ENCODE measurements around the gene VWA5B1. TPM values are rescaled to one million over a fixed set of nuclear protein-coding genes. Genes with fewer than 3 reads are reported as not detected.

Gene VWA5B1
- total and polyA plus RNA-seq, 2 donors (not counting 3 experiments of a cell fraction or from before 2014, with no cell fraction given) = not detected

- H3K4me3 ChIP-seq (replicated peaks in 1 of 3; ENCODE audit: insufficient read depth in 1 of 3, low read depth in 1 of 3, low read length in 3 of 3) = no peak overlapping the region
- FAIRE-seq = no peak
- H3K9me1 ChIP-seq (replicated peaks; ENCODE audit: control insufficient read depth, extremely low read depth, insufficient read depth, low read length) = no peaks in the 10 kb centered on the region
- H4K20me1 ChIP-seq (replicated peaks; ENCODE audit: control insufficient read depth, extremely low read depth, insufficient read depth, low read length) = peaks cover 3% of the 10 kb centered on the region
- no peaks in the 10 kb centered on the region for H3K9me3 ChIP-seq (replicated peaks; ENCODE audit: control insufficient read depth, insufficient read depth, low read length)
- H3K27me3 ChIP-seq (ENCODE audit: control insufficient read depth in 2 of 2, insufficient read depth in 2 of 2, low read length in 2 of 2) = peaks cover 12 to 14% of the 10 kb centered on the region in 2 experiments
- no peak overlapping the region for H3K9ac ChIP-seq (replicated peaks; ENCODE audit: extremely low read depth, insufficient read depth, low read length)
- BruUV-seq (replicated peaks) = no TSS peak
- no peak for DNase-seq (ENCODE audit: low read depth, low spot score)
- H3K27ac ChIP-seq (ENCODE audit: insufficient read depth, low read depth, low read length) = no peak overlapping the region
- H3K79me2 ChIP-seq (ENCODE audit: control insufficient read depth, insufficient read depth, low read length) = no peaks in the 10 kb centered on the region
- intact Hi-C loops (cut with micrococcal nuclease) = loop anchor here (10.0 kb wide), 1 partner anchor 457 kb away; no protein-coding TSS in a partner anchor
- dilution Hi-C loops (cut with MboI; ENCODE audit: extremely low pct_ligation_motif_present, low sequenced_read_pairs) = no loop called here
- ChIA-PET POLR2A (no interaction called here), CTCF (interaction anchor here (1.9 kb wide), 1 partner anchor 10 kb away, joined by 10 read pairs; no protein-coding TSS in a partner anchor)
- no peaks in the 10 kb centered on the region for H3K4me1 ChIP-seq (ENCODE audit: control insufficient read depth, extremely low read depth, insufficient read depth, low read length)
- no peak overlapping the region for H3K4me2 ChIP-seq (ENCODE audit: insufficient read depth, low read length)
- no peak overlapping the region for H2AFZ ChIP-seq (ENCODE audit: low read depth, low read length)
- H3K36me3 ChIP-seq (ENCODE audit: control insufficient read depth in 2 of 2, extremely low read depth in 1 of 2, insufficient read depth in 2 of 2, low read length in 2 of 2) = no peaks in the 10 kb centered on the region
- TF ChIP-seq MYC (IDR thresholded peaks at IDR 0.05; ENCODE audit: low read depth, low read length) = no peak
- TF ChIP-seq POLR2AphosphoS5 (IDR thresholded peaks at IDR 0.05; ENCODE audit: insufficient read depth, low read depth, low read length) = no peak
- TF ChIP-seq MAX (IDR thresholded peaks at IDR 0.05; ENCODE audit: insufficient read depth, insufficient read length) = no peak
- no peak for TF ChIP-seq GATA2 (IDR thresholded peaks at IDR 0.05; ENCODE audit: insufficient read depth, insufficient read length, low read depth, low read length)
- no peak for TF ChIP-seq CTCF (IDR thresholded peaks at IDR 0.05; ENCODE audit: extremely low read depth in 1 of 2, insufficient read depth in 1 of 2, low read depth in 1 of 2, low read length in 2 of 2)
- no peak for TF ChIP-seq EZH2 (IDR thresholded peaks at IDR 0.05; ENCODE audit: borderline replicate concordance, low read depth, low read length, severe bottlenecking)
- no peak for TF ChIP-seq FOS (IDR thresholded peaks at IDR 0.05; ENCODE audit: borderline replicate concordance, insufficient read depth, low read length)
- no peak for TF ChIP-seq POLR2A (IDR thresholded peaks at IDR 0.05; ENCODE audit: low read depth, low read length)
- no peak for TF ChIP-seq JUN (IDR thresholded peaks at IDR 0.05; ENCODE audit: borderline replicate concordance, insufficient read depth, insufficient read length, low read depth)
Observed at GRCh38 chr1:20371883-20372282, 81.2 kb downstream of the VWA5B1 start.
